ENCODE data around the gene JSRP1. TPM values are rescaled to one million over a fixed set of nuclear protein-coding genes. Genes with fewer than 3 reads are reported as not detected.

JSRP1 gene
- total and polyA plus RNA-seq, 10 of the 15 experiments (the other 5 are each of a cell fraction or from before 2014, with no cell fraction given), result 0.41 to 0.91 (median 0.49) TPM; not detected in 7

- CTCF ChIA-PET, result interaction anchor here (1.1 to 6.4 kb wide), 3 partner anchors 24 to 115 kb away, joined by 3 to 46 read pairs (median 7); no protein-coding TSS in a partner anchor
- SMC1A ChIA-PET (ENCODE audit: uncharacterized antibody, unreplicated experiment), result interaction anchor here (0.9 to 1.8 kb wide), 4 partner anchors 11 to 334 kb away, joined by 3 to 5 read pairs (median 4); no protein-coding TSS in a partner anchor
- Histone ChIP-seq H3K27ac (ENCODE audit: control insufficient read depth, insufficient read depth) (no peak overlapping the region), H3K79me2 (ENCODE audit: control insufficient read depth, insufficient read depth, low read length) (peaks cover 25% of the 10 kb centered on the region), H4K20me1 (ENCODE audit: control insufficient read depth, insufficient read depth) (peaks cover 5% of the 10 kb centered on the region), H3K4me1 (ENCODE audit: control insufficient read depth, insufficient read depth, low read length) (peaks cover 14% of the 10 kb centered on the region), H2AFZ (ENCODE audit: control insufficient read depth, low read depth, low read length) (no peak overlapping the region), H3K9ac (ENCODE audit: control insufficient read depth, insufficient read depth, low read length) (no peak overlapping the region), H3K4me2 (ENCODE audit: control insufficient read depth, insufficient read depth) (no peak overlapping the region), H3K27me3 (replicated peaks in 1 of 2; ENCODE audit: control insufficient read depth in 2 of 2, insufficient read depth in 2 of 2, low read length in 1 of 2) (no peaks in the 10 kb centered on the region), H3K9me3 (replicated peaks; ENCODE audit: control insufficient read depth, insufficient read depth, low read length) (no peaks in the 10 kb centered on the region), H3K4me3 (no peak overlapping the region), H3K36me3 (ENCODE audit: control insufficient read depth in 2 of 2, insufficient read depth in 2 of 2, low read length in 1 of 2) (peaks cover 4 to 14% of the 10 kb centered on the region in 2 experiments)
- TF ChIP-seq NFYB (IDR thresholded peaks at IDR 0.05; ENCODE audit: insufficient read depth, low read depth, low read length) (no peak), POLR2A (IDR thresholded peaks at IDR 0.05; ENCODE audit: low read depth, low read length) (peak; percentile 41; the same call in 1 of the 2 replicates), SP1 (IDR thresholded peaks at IDR 0.05; ENCODE audit: low read depth, low read length) (no peak), SPI1 (IDR thresholded peaks at IDR 0.05; ENCODE audit: borderline replicate concordance, insufficient read depth, low read depth, low read length) (no peak), RAD51 (IDR thresholded peaks at IDR 0.05) (no peak), ZBTB33 (IDR thresholded peaks at IDR 0.05) (no peak), ASH2L (IDR thresholded peaks at IDR 0.05; ENCODE audit: borderline replicate concordance, low read depth) (no peak), STAT1 (conservative IDR thresholded peaks at IDR 0.05) (no peak), ZZZ3 (IDR thresholded peaks at IDR 0.05; ENCODE audit: control insufficient read depth, insufficient read length, low read depth) (no peak), JUNB (IDR thresholded peaks at IDR 0.05) (no peak), POLR2AphosphoS5 (IDR thresholded peaks at IDR 0.05; ENCODE audit: low read length) (peak; percentile 50; the same call in 1 of the 2 replicates), CHD1 (IDR thresholded peaks at IDR 0.05; ENCODE audit: low read depth, low read length) (no peak), YBX1 (IDR thresholded peaks at IDR 0.05) (no peak)
- no peak for FAIRE-seq
- DNase-seq (ENCODE audit: low read depth, low spot score), result no peak
- POLR2A ChIA-PET, result interaction anchor here (0.6 kb wide), 1 partner anchor 113 kb away, joined by 6 read pairs; no protein-coding TSS in a partner anchor
- no peak for ATAC-seq
- WGBS (ENCODE audit: insufficient coverage, insufficient replicate concordance, low lambda C conversion rate, missing lambda C conversion rate), result 78% methylated on average over 9 of the region's 9 CpGs
- RAD21 ChIA-PET (ENCODE audit: unreplicated experiment), result interaction anchor here (1.0 to 1.4 kb wide), 2 partner anchors 39 to 334 kb away, joined by 3 to 6 read pairs; no protein-coding TSS in a partner anchor
- intact Hi-C loops (cut with micrococcal nuclease; ENCODE audit: unreplicated experiment) (loop anchor here (5.0 to 10.0 kb wide), 2 partner anchors 115 to 508 kb away; partner anchors contain the start of genes SGTA and THOP1), in situ Hi-C loops (cut with MboI) (loop anchor here (10.0 kb wide), 1 partner anchor 338 kb away; no protein-coding TSS in a partner anchor)
- no TSS peak for BruUV-seq (replicated peaks)
Measured at GRCh38 chr19:2277138-2277537, 20.9 kb upstream of the JSRP1 start.

Data from GM12878 (cell line).